Caco-2 (cell line): ENCODE results near the gene LRRC8B. TPM values are rescaled to one million over a fixed set of nuclear protein-coding genes. Genes with fewer than 3 reads are reported as not detected.

Experiments used
- BruUV-seq: library from RNA; stranded (reverse); fragments of 400-500 nt; replicated peaks from 2 replicates; lab custom pipeline; 2021; lab: Mats Ljungman, UMichigan
- CTCF ChIA-PET: fragments of 300-600 bp; sonication (Branson Sonifier 250); formaldehyde crosslinking; loops from one replicate; lab custom pipeline; 2022; ENCODE audit warnings: antibody characterized with exemption; lab: Charles Lee
- POLR2A ChIA-PET: fragments of 300-600 bp; sonication (Branson Sonifier 250); formaldehyde crosslinking; loops from one replicate; lab custom pipeline; 2022; ENCODE audit warnings: antibody characterized with exemption; lab: Charles Lee
- DNase-seq, 2 experiments: peaks; one replicate each; pipeline versions ENCODE4 v3.0.0 to v3.0.0-alpha.2; 2020 to 2022
- H3K27me3 ChIP-seq: replicated peaks from 2 replicates; pipeline ENCODE4 v1.6.0; 2011; ENCODE audit warnings: low read length; ENCODE audit not compliant: control insufficient read depth, insufficient read depth
- H3K36me3 ChIP-seq: 2 replicates; pipeline ENCODE4 v1.5.1; 2011; ENCODE audit warnings: low read length; ENCODE audit not compliant: control insufficient read depth, insufficient read depth
- H3K4me1 ChIP-seq: fragments of 250-450 bp; sonication (Bioruptor Pico); 2 replicates; pipeline ENCODE4 v1.5.1; 2020; ENCODE audit warnings: mild to moderate bottlenecking
- H3K4me3 ChIP-seq: 2 replicates; pipeline ENCODE4 v1.5.1; 2011; ENCODE audit warnings: low read depth, mild to moderate bottlenecking, control low read depth, low read length
- H3K9me3 ChIP-seq: fragments of 250-450 bp; sonication (Bioruptor Pico); 2 replicates; pipeline ENCODE4 v1.5.1; 2020; ENCODE audit warnings: mild to moderate bottlenecking, moderate library complexity
- H3K27ac Mint-ChIP-seq: one replicate; pipeline ENCODE4 v1.8.0; 2022; ENCODE audit warnings: mixed read lengths; ENCODE audit not compliant: unreplicated experiment
- H3K27me3 Mint-ChIP-seq: one replicate; pipeline ENCODE4 v1.8.0; 2022; ENCODE audit warnings: mixed read lengths; ENCODE audit not compliant: insufficient read depth, unreplicated experiment
- H3K36me3 Mint-ChIP-seq: one replicate; pipeline ENCODE4 v1.8.0; 2022; ENCODE audit warnings: mild to moderate bottlenecking, mixed read lengths; ENCODE audit not compliant: insufficient read depth, unreplicated experiment
- H3K4me1 Mint-ChIP-seq: one replicate; pipeline ENCODE4 v1.8.0; 2022; ENCODE audit warnings: low read depth, mixed read lengths; ENCODE audit not compliant: unreplicated experiment
- H3K4me3 Mint-ChIP-seq: one replicate; pipeline ENCODE4 v1.8.0; 2022; ENCODE audit warnings: mild to moderate bottlenecking, moderate library complexity, mixed read lengths; ENCODE audit not compliant: unreplicated experiment
- H3K9me3 Mint-ChIP-seq: one replicate; pipeline ENCODE4 v1.8.0; 2022; ENCODE audit warnings: mixed read lengths; ENCODE audit not compliant: unreplicated experiment
- intact Hi-C: fragments of 100-400 bp; cut with micrococcal nuclease; formaldehyde crosslinking; loops from one replicate; pipeline ENCODE4 v1.10.0; 2022; ENCODE audit not compliant: unreplicated experiment
- total RNA-seq: library from RNA; stranded (reverse); gene quantifications from 2 replicates; pipeline ENCODE4 v1.2.3, GENCODE V29; 2022
- TF ChIP-seq, protein P1 (sequence below), 2 experiments: fragments of 200-600 bp in 1 of 2; IDR thresholded peaks; 1 replicate in 1 of 2; 2 replicates in 1 of 2; pipeline versions ENCODE4 v1.5.1 to v1.8.0; 2011 to 2022; ENCODE audit warnings: antibody characterized with exemption in 1 of 2, control low read depth in 1 of 2, inconsistent platforms in 1 of 2, low read depth in 1 of 2, low read length in 1 of 2, mild to moderate bottlenecking in 1 of 2, moderate library complexity in 1 of 2; ENCODE audit not compliant: insufficient read depth in 1 of 2, severe bottlenecking in 1 of 2, unreplicated experiment in 1 of 2

LRRC8B gene
- total RNA-seq, 1 experiment from 2014 or later, result 10.8 TPM

- CTCF ChIA-PET, result no interaction called here
- H3K27me3 ChIP-seq, result no peaks in the 10 kb centered on the region
Observed at GRCh38 chr1:89487972-89488371, 36.7 kb upstream of the LRRC8B start.

DNA sequence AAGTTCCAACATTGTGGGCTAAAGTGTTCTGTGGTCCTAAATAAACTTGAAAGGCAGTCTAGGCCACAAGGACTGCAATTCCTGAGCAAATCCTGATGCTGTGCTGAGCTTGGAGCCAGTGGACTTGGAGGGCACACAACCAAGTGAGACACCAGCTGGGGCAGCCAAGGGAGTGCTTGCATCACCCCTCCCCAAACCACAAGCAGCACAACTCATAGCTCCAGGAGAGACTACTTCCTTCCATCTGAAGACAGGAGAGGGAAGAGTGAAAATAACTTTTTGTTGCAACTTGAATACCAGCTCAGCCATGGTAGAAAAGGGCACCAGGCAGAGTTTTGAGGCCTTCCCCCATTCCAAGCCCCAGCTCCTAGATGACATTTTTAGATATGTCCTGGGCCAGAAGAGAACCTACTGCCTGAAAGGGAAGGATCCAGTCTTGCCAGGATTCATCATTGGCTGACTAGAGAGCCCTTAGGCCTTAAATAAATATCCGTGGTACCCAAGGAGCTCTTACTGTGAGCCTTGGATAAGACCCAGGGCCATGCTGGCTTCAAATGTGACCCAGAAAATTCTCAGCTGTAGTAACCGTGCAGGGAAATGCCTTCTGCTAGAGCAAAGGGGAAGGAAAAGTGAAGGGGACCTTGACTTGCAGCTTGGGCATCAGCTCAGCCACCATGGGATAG is 35.4 kb upstream of the LRRC8B start:
- CTCF ChIA-PET, result no interaction called here
- Mint-ChIP-seq H3K27ac (no peak overlapping the region), H3K4me3 (no peak overlapping the region), H3K27me3 (peaks cover 3% of the 10 kb centered on the region), H3K4me1 (no peaks in the 10 kb centered on the region), H3K36me3 (no peaks in the 10 kb centered on the region), H3K9me3 (no peaks in the 10 kb centered on the region)
- POLR2A ChIA-PET, result no interaction called here
- intact Hi-C loops, result no loop called here
- H3K36me3 ChIP-seq, result no peaks in the 10 kb centered on the region
- BruUV-seq, result no TSS peak
- H3K9me3 ChIP-seq, result no peaks in the 10 kb centered on the region
- DNase-seq, result no peak
- no peaks in the 10 kb centered on the region for H3K27me3 ChIP-seq
- no peak overlapping the region for H3K4me3 ChIP-seq
- H3K4me1 ChIP-seq, result no peaks in the 10 kb centered on the region
- TF ChIP-seq, protein P1, sequence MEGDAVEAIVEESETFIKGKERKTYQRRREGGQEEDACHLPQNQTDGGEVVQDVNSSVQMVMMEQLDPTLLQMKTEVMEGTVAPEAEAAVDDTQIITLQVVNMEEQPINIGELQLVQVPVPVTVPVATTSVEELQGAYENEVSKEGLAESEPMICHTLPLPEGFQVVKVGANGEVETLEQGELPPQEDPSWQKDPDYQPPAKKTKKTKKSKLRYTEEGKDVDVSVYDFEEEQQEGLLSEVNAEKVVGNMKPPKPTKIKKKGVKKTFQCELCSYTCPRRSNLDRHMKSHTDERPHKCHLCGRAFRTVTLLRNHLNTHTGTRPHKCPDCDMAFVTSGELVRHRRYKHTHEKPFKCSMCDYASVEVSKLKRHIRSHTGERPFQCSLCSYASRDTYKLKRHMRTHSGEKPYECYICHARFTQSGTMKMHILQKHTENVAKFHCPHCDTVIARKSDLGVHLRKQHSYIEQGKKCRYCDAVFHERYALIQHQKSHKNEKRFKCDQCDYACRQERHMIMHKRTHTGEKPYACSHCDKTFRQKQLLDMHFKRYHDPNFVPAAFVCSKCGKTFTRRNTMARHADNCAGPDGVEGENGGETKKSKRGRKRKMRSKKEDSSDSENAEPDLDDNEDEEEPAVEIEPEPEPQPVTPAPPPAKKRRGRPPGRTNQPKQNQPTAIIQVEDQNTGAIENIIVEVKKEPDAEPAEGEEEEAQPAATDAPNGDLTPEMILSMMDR (IDR thresholded peaks at IDR 0.05; ENCODE audit: insufficient read depth in 1 of 2, low read depth in 1 of 2, low read length in 1 of 2, severe bottlenecking in 1 of 2, unreplicated experiment in 1 of 2), result no peak

More at GRCh38 chr1:89487972-89488371, 36.7 kb upstream of the LRRC8B start:
- H3K4me3 ChIP-seq, result no peak overlapping the region
- Mint-ChIP-seq H3K36me3 (no peaks in the 10 kb centered on the region), H3K9me3 (no peaks in the 10 kb centered on the region), H3K27ac (no peak overlapping the region), H3K4me3 (no peak overlapping the region), H3K27me3 (peaks cover 3% of the 10 kb centered on the region), H3K4me1 (no peaks in the 10 kb centered on the region)
- POLR2A ChIA-PET, result no interaction called here
- no peaks in the 10 kb centered on the region for H3K9me3 ChIP-seq
- BruUV-seq, result no TSS peak
- TF ChIP-seq, protein P1 (IDR thresholded peaks at IDR 0.05; ENCODE audit: insufficient read depth in 1 of 2, low read depth in 1 of 2, low read length in 1 of 2, severe bottlenecking in 1 of 2, unreplicated experiment in 1 of 2), result no peak
- no peaks in the 10 kb centered on the region for H3K36me3 ChIP-seq
- no peak for DNase-seq
- intact Hi-C loops, result no loop called here
- H3K4me1 ChIP-seq, result no peaks in the 10 kb centered on the region

- DNase-seq, result no peak
- no peaks in the 10 kb centered on the region for H3K36me3 ChIP-seq
Observed at GRCh38 chr1:89490389-89490788, 34.2 kb upstream of the LRRC8B start.

More at GRCh38 chr1:89490389-89490788, 34.2 kb upstream of the LRRC8B start:
- no peak overlapping the region for H3K4me3 ChIP-seq
- H3K27me3 Mint-ChIP-seq, result peaks cover 3% of the 10 kb centered on the region
- ChIA-PET POLR2A (no interaction called here), CTCF (no interaction called here)
- H3K27me3 ChIP-seq, result no peaks in the 10 kb centered on the region
- H3K4me1 Mint-ChIP-seq, result no peaks in the 10 kb centered on the region
- BruUV-seq, result no TSS peak
- H3K9me3 Mint-ChIP-seq, result no peaks in the 10 kb centered on the region
- no peaks in the 10 kb centered on the region for H3K36me3 Mint-ChIP-seq
- H3K4me1 ChIP-seq, result no peaks in the 10 kb centered on the region
- TF ChIP-seq, protein P1 (IDR thresholded peaks at IDR 0.05; ENCODE audit: insufficient read depth in 1 of 2, low read depth in 1 of 2, low read length in 1 of 2, severe bottlenecking in 1 of 2, unreplicated experiment in 1 of 2), result no peak
- no peaks in the 10 kb centered on the region for H3K9me3 ChIP-seq
- H3K27ac Mint-ChIP-seq, result no peak overlapping the region
- H3K4me3 Mint-ChIP-seq, result no peak overlapping the region
- intact Hi-C loops, result no loop called here
